Caco-2 (cell line): Measurements from ENCODE around the gene GSDMA. TPM values are rescaled to one million over a fixed set of nuclear protein-coding genes. Genes with fewer than 3 reads are reported as not detected.

ENCODE experiments used
- BruUV-seq: library from RNA; stranded (reverse); fragments of 400-500 nt; replicated peaks from 2 replicates; lab custom pipeline; 2021; lab: Mats Ljungman, UMichigan
- CTCF ChIA-PET: fragments of 300-600 bp; sonication (Branson Sonifier 250); formaldehyde crosslinking; loops from one replicate; lab custom pipeline; 2022; ENCODE audit warnings: antibody characterized with exemption; lab: Charles Lee
- POLR2A ChIA-PET: fragments of 300-600 bp; sonication (Branson Sonifier 250); formaldehyde crosslinking; loops from one replicate; lab custom pipeline; 2022; ENCODE audit warnings: antibody characterized with exemption; lab: Charles Lee
- DNase-seq, 2 experiments: peaks; one replicate each; pipeline versions ENCODE4 v3.0.0 to v3.0.0-alpha.2; 2020 to 2022
- H3K27me3 ChIP-seq: replicated peaks from 2 replicates; pipeline ENCODE4 v1.6.0; 2011; ENCODE audit warnings: low read length; ENCODE audit not compliant: control insufficient read depth, insufficient read depth
- H3K36me3 ChIP-seq: 2 replicates; pipeline ENCODE4 v1.5.1; 2011; ENCODE audit warnings: low read length; ENCODE audit not compliant: control insufficient read depth, insufficient read depth
- H3K4me1 ChIP-seq: fragments of 250-450 bp; sonication (Bioruptor Pico); 2 replicates; pipeline ENCODE4 v1.5.1; 2020; ENCODE audit warnings: mild to moderate bottlenecking
- H3K4me3 ChIP-seq: 2 replicates; pipeline ENCODE4 v1.5.1; 2011; ENCODE audit warnings: low read depth, mild to moderate bottlenecking, control low read depth, low read length
- H3K9me3 ChIP-seq: fragments of 250-450 bp; sonication (Bioruptor Pico); 2 replicates; pipeline ENCODE4 v1.5.1; 2020; ENCODE audit warnings: mild to moderate bottlenecking, moderate library complexity
- H3K27ac Mint-ChIP-seq: one replicate; pipeline ENCODE4 v1.8.0; 2022; ENCODE audit warnings: mixed read lengths; ENCODE audit not compliant: unreplicated experiment
- H3K27me3 Mint-ChIP-seq: one replicate; pipeline ENCODE4 v1.8.0; 2022; ENCODE audit warnings: mixed read lengths; ENCODE audit not compliant: insufficient read depth, unreplicated experiment
- H3K36me3 Mint-ChIP-seq: one replicate; pipeline ENCODE4 v1.8.0; 2022; ENCODE audit warnings: mild to moderate bottlenecking, mixed read lengths; ENCODE audit not compliant: insufficient read depth, unreplicated experiment
- H3K4me1 Mint-ChIP-seq: one replicate; pipeline ENCODE4 v1.8.0; 2022; ENCODE audit warnings: low read depth, mixed read lengths; ENCODE audit not compliant: unreplicated experiment
- H3K4me3 Mint-ChIP-seq: one replicate; pipeline ENCODE4 v1.8.0; 2022; ENCODE audit warnings: mild to moderate bottlenecking, moderate library complexity, mixed read lengths; ENCODE audit not compliant: unreplicated experiment
- H3K9me3 Mint-ChIP-seq: one replicate; pipeline ENCODE4 v1.8.0; 2022; ENCODE audit warnings: mixed read lengths; ENCODE audit not compliant: unreplicated experiment
- CTCF ChIP-seq, 2 experiments: fragments of 200-600 bp in 1 of 2; IDR thresholded peaks; 1 replicate in 1 of 2; 2 replicates in 1 of 2; pipeline versions ENCODE4 v1.5.1 to v1.8.0; 2011 to 2022; ENCODE audit warnings: antibody characterized with exemption in 1 of 2, control low read depth in 1 of 2, inconsistent platforms in 1 of 2, low read depth in 1 of 2, low read length in 1 of 2, mild to moderate bottlenecking in 1 of 2, moderate library complexity in 1 of 2; ENCODE audit not compliant: insufficient read depth in 1 of 2, severe bottlenecking in 1 of 2, unreplicated experiment in 1 of 2
- intact Hi-C: fragments of 100-400 bp; cut with micrococcal nuclease; formaldehyde crosslinking; loops from one replicate; pipeline ENCODE4 v1.10.0; 2022; ENCODE audit not compliant: unreplicated experiment
- total RNA-seq: library from RNA; stranded (reverse); gene quantifications from 2 replicates; pipeline ENCODE4 v1.2.3, GENCODE V29; 2022

GSDMA gene
- total RNA-seq, 1 experiment from 2014 or later = not detected

GRCh38 chr17:39952680-39953470 is 9.9 kb upstream of the GSDMA start:
- Histone ChIP-seq H3K27me3 (no peaks in the 10 kb centered on the region), H3K4me1 (peaks cover 10% of the 10 kb centered on the region; the same call in 1 of the 2 replicates), H3K9me3 (no peaks in the 10 kb centered on the region), H3K36me3 (no peaks in the 10 kb centered on the region), H3K4me3 (peak overlapping the region; percentile 28)
- ChIA-PET CTCF (interaction anchor here (0.6 to 1.9 kb wide), 7 partner anchors 28 to 331 kb away, joined by 3 to 10 read pairs (median 6); partner anchors contain the start of genes PSMD3 and WIPF2), POLR2A (interaction anchor here (0.6 to 1.1 kb wide), 7 partner anchors 15 to 130 kb away, joined by 3 to 14 read pairs (median 4); partner anchors contain the start of genes LRRC3C, ORMDL3 and PSMD3)
- Mint-ChIP-seq H3K36me3 (no peaks in the 10 kb centered on the region), H3K4me3 (peak overlapping the region; percentile 71), H3K9me3 (no peaks in the 10 kb centered on the region), H3K27ac (peak overlapping the region; percentile 75), H3K27me3 (no peaks in the 10 kb centered on the region), H3K4me1 (peaks cover 8% of the 10 kb centered on the region)
- DNase-seq = peak; percentile 94 to 99
- BruUV-seq = no TSS peak
- no peak for TF ChIP-seq CTCF (IDR thresholded peaks at IDR 0.05; ENCODE audit: insufficient read depth in 1 of 2, low read depth in 1 of 2, low read length in 1 of 2, severe bottlenecking in 1 of 2, unreplicated experiment in 1 of 2)
- intact Hi-C loops = no loop called here

GRCh38 chr17:39953471-39953888 is 9.3 kb upstream of the GSDMA start:
- H3K9me3 ChIP-seq = no peaks in the 10 kb centered on the region
- peak overlapping the region; percentile 22 for H3K4me3 ChIP-seq
- Mint-ChIP-seq H3K4me1 (peaks cover 8% of the 10 kb centered on the region), H3K4me3 (peak overlapping the region; percentile 71), H3K27ac (peak overlapping the region; percentile 75), H3K9me3 (no peaks in the 10 kb centered on the region), H3K36me3 (no peaks in the 10 kb centered on the region), H3K27me3 (no peaks in the 10 kb centered on the region)
- BruUV-seq = no TSS peak
- H3K36me3 ChIP-seq = no peaks in the 10 kb centered on the region
- no peak for DNase-seq
- intact Hi-C loops = no loop called here
- H3K4me1 ChIP-seq = peaks cover 10% of the 10 kb centered on the region; the same call in 1 of the 2 replicates
- TF ChIP-seq CTCF (IDR thresholded peaks at IDR 0.05; ENCODE audit: insufficient read depth in 1 of 2, low read depth in 1 of 2, low read length in 1 of 2, severe bottlenecking in 1 of 2, unreplicated experiment in 1 of 2) = no peak
- POLR2A ChIA-PET = interaction anchor here (0.6 to 1.1 kb wide), 4 partner anchors 16 to 33 kb away, joined by 3 to 14 read pairs (median 4); partner anchors contain the start of genes LRRC3C, ORMDL3 and PSMD3
- H3K27me3 ChIP-seq = no peaks in the 10 kb centered on the region
- CTCF ChIA-PET = interaction anchor here (0.6 to 1.9 kb wide), 4 partner anchors 27 to 332 kb away, joined by 3 to 10 read pairs (median 6); partner anchors contain the start of gene PSMD3

- no peak for TF ChIP-seq CTCF (IDR thresholded peaks at IDR 0.05; ENCODE audit: insufficient read depth in 1 of 2, low read depth in 1 of 2, low read length in 1 of 2, severe bottlenecking in 1 of 2, unreplicated experiment in 1 of 2)
- Mint-ChIP-seq H3K27ac (no peak overlapping the region), H3K4me3 (no peak overlapping the region), H3K36me3 (no peaks in the 10 kb centered on the region), H3K27me3 (no peaks in the 10 kb centered on the region), H3K9me3 (no peaks in the 10 kb centered on the region), H3K4me1 (peaks cover 16% of the 10 kb centered on the region)
- DNase-seq = no peak
- POLR2A ChIA-PET = interaction anchor here (0.5 to 0.9 kb wide), 2 partner anchors 24 to 84 kb away, joined by 3 to 9 read pairs; no protein-coding TSS in a partner anchor
- H3K4me1 ChIP-seq = peaks cover 15% of the 10 kb centered on the region
- no peaks in the 10 kb centered on the region for H3K9me3 ChIP-seq
- CTCF ChIA-PET = interaction anchor here (0.7 kb wide), 1 partner anchor 25 kb away, joined by 3 read pairs; the partner anchor contains the start of gene PSMD3
- no peaks in the 10 kb centered on the region for H3K36me3 ChIP-seq
- no peak overlapping the region for H3K4me3 ChIP-seq
- BruUV-seq = no TSS peak
- no peaks in the 10 kb centered on the region for H3K27me3 ChIP-seq
- intact Hi-C loops = no loop called here
Observed at GRCh38 chr17:39954876-39955275, 7.9 kb upstream of the GSDMA start.
